Measurements from ENCODE around the gene SLC10A4.

- TF ChIP-seq EZH2 (IDR thresholded peaks at IDR 0.05; ENCODE audit: low read depth, low read length, severe bottlenecking) (no peak), SP1 (IDR thresholded peaks at IDR 0.05; ENCODE audit: low read depth, low read length) (no peak), TBP (IDR thresholded peaks at IDR 0.05; ENCODE audit: low read depth, low read length) (no peak), PHF8 (conservative IDR thresholded peaks at IDR 0.05; ENCODE audit: low read depth, low read length) (no peak), CTCF (IDR thresholded peaks at IDR 0.05; ENCODE audit: control extremely low read depth in 1 of 3, insufficient read depth in 1 of 3, low read depth in 1 of 3, low read length in 3 of 3) (no peak), RXRA (IDR thresholded peaks at IDR 0.05; ENCODE audit: insufficient read depth, low read depth, low read length) (no peak), GABPA (IDR thresholded peaks at IDR 0.05; ENCODE audit: borderline replicate concordance, insufficient read depth, low read length) (no peak), CBX5 (IDR thresholded peaks at IDR 0.05; ENCODE audit: low read depth, low read length) (no peak), JUN (IDR thresholded peaks at IDR 0.05; ENCODE audit: low read depth, low read length) (no peak), CHD1 (IDR thresholded peaks at IDR 0.05; ENCODE audit: low read depth, low read length) (no peak), USF2 (IDR thresholded peaks at IDR 0.05; ENCODE audit: low read length) (no peak), SRF (IDR thresholded peaks at IDR 0.05; ENCODE audit: low read depth, low read length) (no peak)
Measured at GRCh38 chr4:48467442-48467841, 15.7 kb upstream of the SLC10A4 start.
